Measurements from ENCODE around the gene SH3PXD2B.
"Not testable (repeated sequence)": the region's sequence is repeated elsewhere in the genome, so short reads cannot be mapped to it uniquely, and the experiment has no call there.

SH3PXD2B gene

DNA sequence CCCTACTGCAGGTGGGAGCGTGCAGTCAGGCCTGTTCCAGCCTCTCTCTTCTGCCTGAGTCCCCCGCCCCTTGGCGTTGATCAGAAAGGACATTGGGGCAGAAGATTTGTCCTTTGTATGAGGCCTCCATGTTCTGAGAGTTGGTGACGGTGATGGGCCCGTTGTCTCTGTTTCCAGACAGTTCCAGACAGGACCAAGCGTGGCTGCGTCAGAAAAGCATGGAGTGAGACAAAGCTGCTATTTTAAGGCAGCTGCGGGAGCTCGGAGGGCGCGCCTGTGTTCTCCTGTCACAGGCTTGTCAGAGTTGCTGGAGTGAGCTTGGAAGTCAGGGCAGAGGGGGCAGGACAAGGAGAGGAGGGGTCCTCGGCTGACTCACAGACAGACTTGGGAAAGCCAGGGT is 32.1 kb upstream of the SH3PXD2B start:
- in situ Hi-C loops (cut with HindIII; ENCODE audit: low sequenced_read_pairs): no loop called here

- in situ Hi-C loops (cut with HindIII; ENCODE audit: low sequenced_read_pairs): no loop called here
These were observed 31.3 kb upstream of the SH3PXD2B start for GRCh38 chr5:172485511-172486202.

DNA sequence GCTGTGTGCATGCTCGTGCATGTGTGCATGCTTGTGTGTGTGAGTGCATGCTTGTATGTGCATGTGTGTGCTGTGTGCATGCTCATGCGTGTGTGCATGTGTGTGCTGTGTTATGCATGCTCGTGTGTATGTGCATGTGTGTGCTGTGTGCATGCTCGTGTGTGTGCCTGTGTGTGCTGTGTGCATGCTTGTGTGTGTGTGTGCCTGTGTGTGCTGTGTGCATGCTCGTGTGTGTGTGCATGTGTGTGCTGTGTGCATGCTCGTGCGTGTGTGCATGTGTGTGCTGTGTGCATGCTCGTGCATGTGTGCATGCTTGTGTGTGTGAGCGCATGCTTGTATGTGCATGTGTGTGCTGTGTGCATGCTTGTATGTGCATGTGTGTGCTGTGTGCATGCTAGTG is 30.3 kb upstream of the SH3PXD2B start:
- in situ Hi-C loops (cut with HindIII; ENCODE audit: low sequenced_read_pairs): no loop called here

DNA sequence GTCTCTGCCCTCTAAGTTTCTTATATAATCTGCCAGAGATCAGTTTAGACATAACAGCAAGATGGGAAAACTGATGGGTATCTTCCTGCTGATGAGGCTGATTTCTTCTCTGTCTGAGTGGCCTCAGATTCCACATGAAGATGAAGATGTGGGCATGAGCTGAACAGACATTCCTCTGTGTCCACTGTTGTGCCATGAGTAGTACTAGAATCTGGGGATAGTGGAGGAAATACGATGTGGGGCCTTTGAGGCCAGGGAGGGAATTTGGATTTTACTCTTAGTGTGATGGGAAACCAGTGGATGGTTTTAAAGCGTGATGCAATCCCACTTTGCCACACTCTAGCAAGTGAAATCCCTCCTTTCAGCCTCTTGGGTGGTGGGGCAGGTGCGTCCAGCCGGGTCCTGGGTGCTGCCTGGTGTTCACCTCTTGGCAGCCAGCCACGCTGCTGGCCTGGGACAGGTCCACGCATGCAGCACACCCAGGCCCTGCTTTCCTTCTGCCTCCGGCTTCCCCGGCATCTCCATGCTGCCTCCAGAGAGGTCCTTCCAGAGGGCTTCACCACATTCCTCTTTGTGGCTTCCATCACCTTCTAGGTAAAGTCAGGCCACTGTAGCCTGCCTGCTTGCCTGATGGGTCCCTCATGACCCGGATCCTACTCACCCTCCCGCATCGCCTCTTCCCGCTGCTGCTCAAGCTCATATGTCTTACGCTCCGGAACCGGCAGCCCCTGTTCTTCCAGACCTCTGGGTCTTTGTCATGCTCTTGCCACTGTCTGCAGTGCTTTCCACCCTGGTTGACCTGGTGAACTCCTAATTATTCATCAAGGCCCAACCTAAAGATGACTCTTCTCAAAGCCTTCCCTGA is 28.1 kb upstream of the SH3PXD2B start:
- in situ Hi-C loops (cut with HindIII; ENCODE audit: low sequenced_read_pairs): no loop called here

GRCh38 chr5:172481011-172481800 is 26.9 kb upstream of the SH3PXD2B start:
- in situ Hi-C loops (cut with HindIII; ENCODE audit: low sequenced_read_pairs): no loop called here

- in situ Hi-C loops (cut with HindIII; ENCODE audit: low sequenced_read_pairs): no loop called here
These were observed 25.4 kb upstream of the SH3PXD2B start for GRCh38 chr5:172479784-172480115.

GRCh38 chr5:172479034-172479783 is 24.9 kb upstream of the SH3PXD2B start:
- in situ Hi-C loops (cut with HindIII; ENCODE audit: low sequenced_read_pairs): no loop called here

GRCh38 chr5:172478695-172479033 is 24.3 kb upstream of the SH3PXD2B start:
- in situ Hi-C loops (cut with HindIII; ENCODE audit: low sequenced_read_pairs): not testable (repeated sequence)

DNA sequence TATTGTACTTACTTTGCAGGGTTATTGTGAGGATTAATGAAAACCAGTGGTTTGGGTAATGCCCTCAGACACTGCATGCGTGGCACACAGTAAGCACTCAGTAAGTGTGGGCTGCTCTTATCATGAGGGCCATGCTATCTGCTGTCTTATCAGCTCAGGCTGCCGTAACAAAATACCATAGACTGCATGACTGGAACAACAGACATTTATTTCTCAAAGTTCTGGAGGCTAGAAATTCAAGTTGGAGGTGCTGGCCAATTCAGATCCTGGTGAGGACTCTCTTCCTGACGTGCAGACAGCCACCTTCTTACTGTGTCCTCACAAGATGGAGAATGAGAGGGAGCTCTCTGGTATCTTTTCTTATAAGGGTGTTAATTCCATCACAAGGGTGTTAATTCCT is 23.9 kb upstream of the SH3PXD2B start:
- in situ Hi-C loops (cut with HindIII; ENCODE audit: low sequenced_read_pairs): no loop called here

DNA sequence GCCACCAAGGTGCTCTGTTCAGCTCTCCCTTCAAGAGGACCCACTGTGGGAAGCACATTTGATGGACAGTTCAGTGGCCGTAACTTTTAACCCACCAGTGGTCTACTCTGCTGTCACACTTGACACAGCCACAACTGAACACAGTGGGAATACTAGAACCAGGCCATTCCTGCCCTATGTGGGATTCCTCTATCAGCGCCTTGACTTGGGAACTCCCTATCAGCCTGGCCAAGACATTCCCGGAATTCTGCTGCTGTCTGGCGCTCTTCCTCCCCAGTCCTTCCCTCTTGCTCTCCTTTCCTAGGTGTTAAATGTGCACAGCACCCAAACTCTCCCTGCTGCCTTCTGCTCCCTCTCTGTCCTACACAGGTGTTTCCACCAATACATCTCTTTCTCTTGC is 23.1 kb upstream of the SH3PXD2B start:
- in situ Hi-C loops (cut with HindIII; ENCODE audit: low sequenced_read_pairs): no loop called here

DNA sequence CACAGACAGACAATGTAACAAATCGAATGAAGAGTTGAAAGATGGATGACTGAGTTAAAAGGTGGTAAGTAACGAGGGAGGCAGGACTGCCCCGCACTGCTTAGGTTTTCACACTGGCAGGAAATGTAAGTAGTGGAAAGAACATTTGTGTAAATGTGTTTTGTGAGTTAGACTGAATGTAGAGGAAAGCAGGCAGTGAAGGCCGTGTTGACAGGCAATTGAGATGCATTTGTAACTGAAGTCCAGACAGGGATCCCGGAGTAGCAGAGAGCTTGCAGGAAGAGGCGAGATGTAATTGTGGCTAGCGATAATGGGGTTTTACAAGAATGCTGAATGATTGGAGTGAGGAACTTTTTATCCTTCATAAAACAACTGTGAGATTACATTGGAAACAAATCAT is 20.0 kb upstream of the SH3PXD2B start:
- in situ Hi-C loops (cut with HindIII; ENCODE audit: low sequenced_read_pairs): no loop called here

GRCh38 chr5:172473427-172473826 is 19.1 kb upstream of the SH3PXD2B start:
- in situ Hi-C loops (cut with HindIII; ENCODE audit: low sequenced_read_pairs): no loop called here

- in situ Hi-C loops (cut with HindIII; ENCODE audit: low sequenced_read_pairs): loop anchor here (5.0 kb wide), 1 partner anchor 37 kb away; no protein-coding TSS in a partner anchor
These were observed 15.4 kb upstream of the SH3PXD2B start for GRCh38 chr5:172469697-172470096.

DNA sequence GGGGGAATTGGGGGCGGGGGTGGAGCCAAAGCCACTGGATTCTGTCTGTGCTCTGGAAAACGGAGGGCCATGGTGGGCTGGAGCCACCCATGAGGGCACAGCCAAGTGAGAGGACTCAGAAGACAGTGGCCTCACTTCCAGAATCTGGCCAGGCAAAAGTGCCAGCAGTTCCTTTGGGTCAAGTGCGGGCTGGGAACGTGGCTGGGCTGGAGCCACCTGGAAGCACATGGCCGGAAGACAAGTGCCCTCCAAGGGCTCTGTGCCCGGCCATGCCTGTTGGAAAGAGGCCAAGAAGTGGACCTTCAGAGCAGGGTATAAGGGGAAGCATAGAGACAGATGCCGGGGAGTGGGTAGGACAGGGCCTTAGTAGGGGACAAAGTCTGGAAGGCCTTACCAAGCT is 11.7 kb upstream of the SH3PXD2B start:
- in situ Hi-C loops (cut with HindIII; ENCODE audit: low sequenced_read_pairs): loop anchor here (5.0 kb wide), 1 partner anchor 34 kb away; no protein-coding TSS in a partner anchor

GRCh38 chr5:172463031-172463430 is 8.7 kb upstream of the SH3PXD2B start:
- in situ Hi-C loops (cut with HindIII; ENCODE audit: low sequenced_read_pairs): no loop called here

- in situ Hi-C loops (cut with HindIII; ENCODE audit: low sequenced_read_pairs): no loop called here
These were observed 5.4 kb upstream of the SH3PXD2B start for GRCh38 chr5:172459783-172460165.

DNA sequence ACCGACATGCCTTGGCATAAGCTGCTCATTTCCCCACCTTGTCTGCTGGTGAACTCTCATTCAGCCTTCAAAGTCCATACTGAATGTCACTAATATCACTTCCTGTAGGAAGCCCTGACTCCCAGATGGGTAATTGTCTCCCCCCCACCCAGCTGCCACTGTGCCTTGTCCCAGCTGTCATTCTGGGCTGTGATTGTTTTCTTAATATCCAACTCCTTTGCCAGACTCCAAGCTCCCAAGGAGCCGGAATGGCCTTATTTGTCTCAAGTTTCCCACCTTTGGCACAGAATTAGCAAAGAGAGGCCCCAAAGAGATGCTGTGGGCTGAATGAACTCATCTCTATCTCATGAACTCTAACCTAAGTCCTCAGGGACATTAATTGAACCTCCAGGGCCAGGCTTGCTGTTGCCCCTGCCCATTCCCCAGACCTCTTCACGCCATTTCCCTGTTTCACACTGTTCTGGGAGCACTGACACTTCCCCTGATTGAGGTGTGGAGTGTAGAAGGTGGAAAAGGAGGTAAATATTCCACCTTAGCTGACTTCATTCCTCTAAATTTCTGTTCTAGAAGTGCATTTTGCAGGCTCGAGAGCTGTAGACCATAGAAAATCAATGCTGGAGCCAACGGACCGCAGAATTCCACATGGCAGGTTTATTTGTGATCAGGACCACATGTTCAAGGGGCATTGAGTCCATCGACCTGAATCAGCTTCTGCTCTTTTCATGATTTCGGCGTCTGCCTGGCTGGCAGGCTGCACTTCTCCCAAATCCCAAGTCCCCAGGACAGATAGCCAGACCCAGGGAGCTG is 4.9 kb upstream of the SH3PXD2B start:
- in situ Hi-C loops (cut with HindIII; ENCODE audit: low sequenced_read_pairs): no loop called here

DNA sequence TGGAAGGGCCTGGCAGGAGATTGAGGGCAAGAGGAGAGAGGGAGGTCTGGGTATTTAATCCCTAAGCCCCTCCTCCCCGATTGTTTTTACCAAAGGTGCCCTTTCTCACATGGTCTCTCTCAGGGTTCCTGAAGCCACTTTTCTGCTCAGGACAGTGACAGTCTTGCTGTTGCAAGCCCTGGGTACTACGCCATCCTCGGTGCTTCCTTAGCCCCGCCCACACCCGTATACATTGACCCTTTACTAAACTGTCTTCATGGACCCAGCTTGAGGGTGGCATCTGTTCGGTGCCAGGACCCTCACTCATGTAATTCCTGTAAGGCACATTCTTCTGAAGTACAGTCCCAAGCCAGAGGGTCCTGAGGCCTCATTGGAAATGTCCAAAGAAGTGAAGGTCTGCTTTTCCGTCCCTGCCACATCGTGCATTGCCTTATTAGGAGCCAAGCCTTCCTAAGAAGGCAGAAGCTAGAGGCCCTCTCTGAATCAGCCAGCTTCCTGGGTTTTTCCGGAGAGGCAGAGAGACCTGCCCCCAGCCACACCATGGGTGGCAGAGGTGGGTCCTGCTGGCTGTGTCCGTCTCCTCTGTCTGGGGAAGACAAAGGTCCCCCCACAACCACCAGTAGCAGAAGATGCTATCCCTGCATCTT is 1.9 kb upstream of the SH3PXD2B start:
- in situ Hi-C loops (cut with HindIII; ENCODE audit: low sequenced_read_pairs): no loop called here

GRCh38 chr5:172455511-172456061 is 1.3 kb upstream of the SH3PXD2B start:
- in situ Hi-C loops (cut with HindIII; ENCODE audit: low sequenced_read_pairs): no loop called here

DNA sequence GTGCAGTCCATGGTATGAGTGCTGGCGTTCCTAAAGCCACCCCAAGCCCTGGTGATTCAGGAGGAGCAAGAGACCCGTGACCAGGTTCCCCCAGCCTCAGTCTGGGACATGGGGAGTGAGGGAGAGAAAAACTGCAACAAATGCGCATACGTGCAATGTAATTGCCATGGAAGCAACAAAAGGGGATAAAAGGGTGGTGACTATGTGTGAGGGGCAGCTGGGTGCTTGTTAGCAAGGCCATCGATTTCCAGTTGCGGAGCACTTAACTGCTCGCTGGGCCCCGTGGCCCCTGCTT is 709 bp upstream of the SH3PXD2B start:
- in situ Hi-C loops (cut with HindIII; ENCODE audit: low sequenced_read_pairs): no loop called here
